HEK293T (cell line): Measurements from ENCODE around the gene FNDC3B.

Experiments
- BHLHE40 ChIP-seq: fragments of 450-650 bp; IDR thresholded peaks from 2 replicates; pipeline ENCODE4 v1.6.1; 2016; ENCODE audit warnings: mild to moderate bottlenecking, moderate library complexity, borderline replicate concordance
- CTBP1 ChIP-seq: fragments of 450-650 bp; IDR thresholded peaks from 2 replicates; pipeline ENCODE4 v1.6.1; 2016; ENCODE audit warnings: borderline replicate concordance
- ELF4 ChIP-seq: fragments of 450-650 bp; IDR thresholded peaks from 2 replicates; pipeline ENCODE4 v1.6.1; 2017; ENCODE audit warnings: antibody characterized with exemption
- FOXA1 ChIP-seq: fragments of 450-650 bp; IDR thresholded peaks from 2 replicates; pipeline ENCODE4 v1.6.1; 2016; ENCODE audit warnings: mild to moderate bottlenecking
- FOXK2 ChIP-seq: fragments of 450-650 bp; IDR thresholded peaks from 2 replicates; pipeline ENCODE4 v1.6.1; 2016; ENCODE audit warnings: mild to moderate bottlenecking
- FOXM1 ChIP-seq: fragments of 450-650 bp; IDR thresholded peaks from 2 replicates; pipeline ENCODE4 v1.6.1; 2017; ENCODE audit warnings: mild to moderate bottlenecking, borderline replicate concordance
- HDGF ChIP-seq: fragments of 450-650 bp; IDR thresholded peaks from 2 replicates; pipeline ENCODE4 v1.6.1; 2017; ENCODE audit warnings: antibody characterized with exemption, borderline replicate concordance
- L3MBTL2 ChIP-seq: fragments of 450-650 bp; conservative IDR thresholded peaks from 2 replicates; pipeline ENCODE4 v1.6.1; 2016; ENCODE audit warnings: mild to moderate bottlenecking
- PKNOX1 ChIP-seq: fragments of 450-650 bp; IDR thresholded peaks from 2 replicates; pipeline ENCODE4 v1.6.1; 2016
- SP1 ChIP-seq: fragments of 450-650 bp; IDR thresholded peaks from 2 replicates; pipeline ENCODE4 v1.6.1; 2017
- SUZ12 ChIP-seq: fragments of 450-650 bp; IDR thresholded peaks from 2 replicates; pipeline ENCODE4 v1.6.1; 2016; ENCODE audit warnings: mild to moderate bottlenecking
- TARDBP ChIP-seq: fragments of 450-650 bp; IDR thresholded peaks from 2 replicates; pipeline ENCODE4 v1.6.1; 2016
- ZNF384 ChIP-seq: fragments of 450-650 bp; IDR thresholded peaks from 2 replicates; pipeline ENCODE4 v1.6.1; 2016

- no peak for TF ChIP-seq SUZ12
- TF ChIP-seq PKNOX1: no peak
- no peak for TF ChIP-seq SP1
- no peak for TF ChIP-seq FOXK2
- no peak for TF ChIP-seq TARDBP
- no peak for TF ChIP-seq BHLHE40
- no peak for TF ChIP-seq FOXM1
- no peak for TF ChIP-seq FOXA1
- TF ChIP-seq HDGF: no peak
- no peak for TF ChIP-seq ELF4
- TF ChIP-seq CTBP1: no peak
- TF ChIP-seq ZNF384: no peak
- TF ChIP-seq L3MBTL2: no peak
Observed at GRCh38 chr3:172293093-172293492, 253.7 kb downstream of the FNDC3B start.
